Measurements from ENCODE around the gene TRAM2.

DNA sequence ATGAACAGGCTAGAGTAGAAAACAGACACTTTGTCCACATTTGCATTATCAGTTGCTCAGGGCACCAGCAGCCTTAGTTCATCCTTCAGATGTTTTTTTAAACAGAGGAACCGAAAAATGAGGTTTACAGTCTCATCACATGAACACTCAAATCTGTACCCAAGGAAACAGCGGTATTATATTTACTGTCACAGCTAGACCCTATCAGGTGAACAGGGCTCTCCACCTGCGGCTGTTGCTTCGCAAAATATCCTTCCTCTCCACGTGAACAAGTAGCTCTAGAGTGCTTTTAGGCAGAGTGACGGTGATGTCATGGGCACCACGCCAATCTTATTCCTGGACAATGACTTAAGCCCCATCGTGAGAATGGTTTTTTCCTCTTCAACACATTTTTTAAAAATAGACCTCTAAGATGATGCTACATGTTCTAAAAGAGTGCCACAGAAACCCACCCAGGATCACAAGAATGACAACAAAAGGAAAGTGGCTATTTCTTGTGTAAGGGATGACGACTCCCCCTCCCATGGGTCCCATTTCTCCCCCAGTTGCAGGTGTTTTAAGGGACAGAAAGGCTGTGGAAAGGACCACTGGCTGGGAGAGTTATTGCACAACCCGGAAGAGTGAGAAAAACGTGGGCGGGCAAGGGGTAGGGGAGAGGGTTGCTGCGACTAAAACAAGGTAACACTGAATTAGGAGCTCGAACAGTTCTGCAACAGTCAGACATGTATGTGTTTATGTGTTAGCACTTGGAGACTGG lies 79.0 kb downstream of the TRAM2 start:
- TF ChIP-seq POLR2A (IDR thresholded peaks at IDR 0.05): no peak
- TF ChIP-seq, protein P1, sequence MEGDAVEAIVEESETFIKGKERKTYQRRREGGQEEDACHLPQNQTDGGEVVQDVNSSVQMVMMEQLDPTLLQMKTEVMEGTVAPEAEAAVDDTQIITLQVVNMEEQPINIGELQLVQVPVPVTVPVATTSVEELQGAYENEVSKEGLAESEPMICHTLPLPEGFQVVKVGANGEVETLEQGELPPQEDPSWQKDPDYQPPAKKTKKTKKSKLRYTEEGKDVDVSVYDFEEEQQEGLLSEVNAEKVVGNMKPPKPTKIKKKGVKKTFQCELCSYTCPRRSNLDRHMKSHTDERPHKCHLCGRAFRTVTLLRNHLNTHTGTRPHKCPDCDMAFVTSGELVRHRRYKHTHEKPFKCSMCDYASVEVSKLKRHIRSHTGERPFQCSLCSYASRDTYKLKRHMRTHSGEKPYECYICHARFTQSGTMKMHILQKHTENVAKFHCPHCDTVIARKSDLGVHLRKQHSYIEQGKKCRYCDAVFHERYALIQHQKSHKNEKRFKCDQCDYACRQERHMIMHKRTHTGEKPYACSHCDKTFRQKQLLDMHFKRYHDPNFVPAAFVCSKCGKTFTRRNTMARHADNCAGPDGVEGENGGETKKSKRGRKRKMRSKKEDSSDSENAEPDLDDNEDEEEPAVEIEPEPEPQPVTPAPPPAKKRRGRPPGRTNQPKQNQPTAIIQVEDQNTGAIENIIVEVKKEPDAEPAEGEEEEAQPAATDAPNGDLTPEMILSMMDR (IDR thresholded peaks at IDR 0.05): no peak
- TF ChIP-seq EP300 (IDR thresholded peaks at IDR 0.05): peak in 1 of 4 donors; percentile 57
- TF ChIP-seq POLR2AphosphoS5 (IDR thresholded peaks at IDR 0.05): no peak
